ENCODE results near the gene MID1IP1.

GRCh38 chrX:38819709-38820108, 18.4 kb downstream of the MID1IP1 start:
- TF ChIP-seq CTCF (IDR thresholded peaks at IDR 0.05): no peak
- TF ChIP-seq POLR2A (IDR thresholded peaks at IDR 0.05): no peak
- no peak for TF ChIP-seq EP300 (IDR thresholded peaks at IDR 0.05; ENCODE audit: low read depth)

All from transverse colon (tissue), 3 donors.